ENCODE results near the gene SSH2. TPM values are rescaled to one million over a fixed set of nuclear protein-coding genes. Genes with fewer than 3 reads are reported as not detected.

Gene SSH2
- total RNA-seq, 2 experiments from 2014 or later = 39.4 to 73.9 TPM

DNA sequence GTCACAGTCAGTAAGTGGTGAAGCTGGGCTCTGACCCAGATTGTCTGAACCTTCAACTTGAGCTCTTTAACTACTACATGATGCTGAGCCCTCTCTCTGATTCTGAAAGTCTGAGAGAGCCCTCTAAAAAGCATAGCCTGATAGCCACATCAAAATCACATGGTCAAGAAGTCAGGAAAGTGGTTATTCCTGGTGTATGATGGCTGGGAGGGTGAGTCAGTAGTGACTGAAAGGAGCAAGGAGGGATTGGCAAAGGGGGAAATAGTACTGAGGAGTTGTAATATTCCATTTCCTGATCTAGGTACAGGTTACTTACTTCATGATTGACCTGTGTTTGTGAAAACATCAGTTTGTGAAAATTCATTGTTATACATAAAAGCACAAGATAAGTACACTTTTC lies 89.1 kb downstream of the SSH2 start:
- intact Hi-C loops (cut with micrococcal nuclease; ENCODE audit: unreplicated experiment) = no loop called here
- BruUV-seq (replicated peaks) = no TSS peak

DNA sequence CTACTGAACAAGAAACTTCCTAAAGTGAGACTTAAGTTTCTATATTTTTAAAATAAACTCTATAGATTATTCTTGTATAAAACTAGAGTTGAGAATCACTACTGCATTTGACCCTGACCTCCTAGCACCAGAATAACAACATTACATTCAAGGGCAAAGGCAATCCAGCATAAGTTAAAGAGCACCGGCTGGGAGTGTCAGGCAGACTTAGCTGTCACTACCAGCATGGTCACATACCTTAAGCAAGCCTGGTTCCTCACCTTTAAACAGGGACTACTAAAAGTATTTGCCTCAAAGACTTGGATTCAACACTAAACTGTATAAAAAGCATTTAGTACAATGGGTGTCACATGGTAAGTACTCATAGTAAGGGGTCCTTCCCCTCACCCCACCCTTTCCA lies 90.4 kb downstream of the SSH2 start:
- Histone ChIP-seq H4K20me1 (ENCODE audit: insufficient read depth, low read length) (no peaks in the 10 kb centered on the region), H3K4me1 (ENCODE audit: insufficient read depth, low read length, poor library complexity, severe bottlenecking) (no peaks in the 10 kb centered on the region), H3K9me3 (ENCODE audit: low read length) (no peaks in the 10 kb centered on the region), H3K79me2 (ENCODE audit: insufficient read depth, low read depth, low read length) (peaks cover 2% of the 10 kb centered on the region; the same call in 1 of the 2 replicates), H3K4me2 (ENCODE audit: low read length) (no peak overlapping the region), H3K9me2 (ENCODE audit: insufficient read depth, low read length) (no peaks in the 10 kb centered on the region), H3K27ac (ENCODE audit: low read depth, low read length, poor library complexity, severe bottlenecking) (no peak overlapping the region), H3K4me3 (ENCODE audit: low read depth, low read length, poor library complexity, severe bottlenecking) (no peak overlapping the region), H2AFZ (ENCODE audit: low read length) (no peak overlapping the region), H3K36me3 (ENCODE audit: insufficient read depth, low read length) (peaks cover 6% of the 10 kb centered on the region; the same call in 1 of the 2 replicates)
- TF ChIP-seq, protein P1, sequence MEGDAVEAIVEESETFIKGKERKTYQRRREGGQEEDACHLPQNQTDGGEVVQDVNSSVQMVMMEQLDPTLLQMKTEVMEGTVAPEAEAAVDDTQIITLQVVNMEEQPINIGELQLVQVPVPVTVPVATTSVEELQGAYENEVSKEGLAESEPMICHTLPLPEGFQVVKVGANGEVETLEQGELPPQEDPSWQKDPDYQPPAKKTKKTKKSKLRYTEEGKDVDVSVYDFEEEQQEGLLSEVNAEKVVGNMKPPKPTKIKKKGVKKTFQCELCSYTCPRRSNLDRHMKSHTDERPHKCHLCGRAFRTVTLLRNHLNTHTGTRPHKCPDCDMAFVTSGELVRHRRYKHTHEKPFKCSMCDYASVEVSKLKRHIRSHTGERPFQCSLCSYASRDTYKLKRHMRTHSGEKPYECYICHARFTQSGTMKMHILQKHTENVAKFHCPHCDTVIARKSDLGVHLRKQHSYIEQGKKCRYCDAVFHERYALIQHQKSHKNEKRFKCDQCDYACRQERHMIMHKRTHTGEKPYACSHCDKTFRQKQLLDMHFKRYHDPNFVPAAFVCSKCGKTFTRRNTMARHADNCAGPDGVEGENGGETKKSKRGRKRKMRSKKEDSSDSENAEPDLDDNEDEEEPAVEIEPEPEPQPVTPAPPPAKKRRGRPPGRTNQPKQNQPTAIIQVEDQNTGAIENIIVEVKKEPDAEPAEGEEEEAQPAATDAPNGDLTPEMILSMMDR (conservative IDR thresholded peaks at IDR 0.05; ENCODE audit: low read length) = no peak
- TF ChIP-seq EZH2phosphoT487 (IDR thresholded peaks at IDR 0.05; ENCODE audit: borderline replicate concordance, low read depth, low read length) = no peak
- DNase-seq (ENCODE audit: low spot score) = no peak
- ChIA-PET CTCF (ENCODE audit: unreplicated experiment) (interaction anchor here (1.6 kb wide), 1 partner anchor 11 kb away, joined by 4 read pairs; no protein-coding TSS in a partner anchor), POLR2A (interaction anchor here (0.5 kb wide), 1 partner anchor 16 kb away, joined by 3 read pairs; no protein-coding TSS in a partner anchor)
- BruUV-seq (replicated peaks) = no TSS peak
- intact Hi-C loops (cut with micrococcal nuclease; ENCODE audit: unreplicated experiment) = no loop called here

More for the DNA sequence above, 89.1 kb downstream of the SSH2 start:
- no peak overlapping the region for H3K27ac ChIP-seq (ENCODE audit: low read depth, low read length, poor library complexity, severe bottlenecking)
- no peak overlapping the region for H2AFZ ChIP-seq (ENCODE audit: low read length)
- POLR2A ChIA-PET = interaction anchor here (0.8 kb wide), 1 partner anchor 10 kb away, joined by 3 read pairs; no protein-coding TSS in a partner anchor
- DNase-seq (ENCODE audit: low spot score) = no peak
- H3K79me2 ChIP-seq (ENCODE audit: insufficient read depth, low read depth, low read length) = no peaks in the 10 kb centered on the region
- no peak for TF ChIP-seq EZH2phosphoT487 (IDR thresholded peaks at IDR 0.05; ENCODE audit: borderline replicate concordance, low read depth, low read length)
- TF ChIP-seq, protein P1 (conservative IDR thresholded peaks at IDR 0.05; ENCODE audit: low read length) = no peak
- no peaks in the 10 kb centered on the region for H3K4me1 ChIP-seq (ENCODE audit: insufficient read depth, low read length, poor library complexity, severe bottlenecking)
- no peak overlapping the region for H3K4me2 ChIP-seq (ENCODE audit: low read length)
- H4K20me1 ChIP-seq (ENCODE audit: insufficient read depth, low read length) = no peaks in the 10 kb centered on the region
- H3K4me3 ChIP-seq (ENCODE audit: low read depth, low read length, poor library complexity, severe bottlenecking) = no peak overlapping the region
- peaks cover 10% of the 10 kb centered on the region; the same call in 1 of the 2 replicates for H3K36me3 ChIP-seq (ENCODE audit: insufficient read depth, low read length)
- CTCF ChIA-PET (ENCODE audit: unreplicated experiment) = no interaction called here
- H3K9me3 ChIP-seq (ENCODE audit: low read length) = no peaks in the 10 kb centered on the region
- no peaks in the 10 kb centered on the region for H3K9me2 ChIP-seq (ENCODE audit: insufficient read depth, low read length)

DNA sequence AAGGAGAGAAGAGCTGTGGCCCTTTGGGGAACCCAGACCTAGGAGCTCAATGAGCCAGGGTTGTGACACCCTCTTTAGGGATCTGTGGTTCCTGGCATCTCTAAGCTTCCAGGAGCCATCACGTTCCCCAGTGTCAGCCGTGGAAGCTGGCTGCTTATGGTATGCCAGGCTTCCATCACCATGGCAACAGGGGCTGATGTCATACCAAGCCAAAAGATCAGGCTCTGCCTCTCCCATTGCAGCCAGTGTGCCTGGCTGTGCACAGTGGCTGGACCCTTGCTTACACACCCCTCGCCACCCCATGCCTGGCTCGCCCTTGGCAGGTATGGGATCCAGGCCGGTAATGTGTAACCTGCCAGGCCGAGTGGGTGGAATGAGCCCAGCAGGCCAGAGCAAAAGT lies 91.1 kb downstream of the SSH2 start:
- no peak for DNase-seq (ENCODE audit: low spot score)
- peaks cover 6% of the 10 kb centered on the region; the same call in 1 of the 2 replicates for H3K36me3 ChIP-seq (ENCODE audit: insufficient read depth, low read length)
- no peak for TF ChIP-seq EZH2phosphoT487 (IDR thresholded peaks at IDR 0.05; ENCODE audit: borderline replicate concordance, low read depth, low read length)
- TF ChIP-seq, protein P1 (conservative IDR thresholded peaks at IDR 0.05; ENCODE audit: low read length) = no peak
- H3K4me1 ChIP-seq (ENCODE audit: insufficient read depth, low read length, poor library complexity, severe bottlenecking) = no peaks in the 10 kb centered on the region
- H3K79me2 ChIP-seq (ENCODE audit: insufficient read depth, low read depth, low read length) = peaks cover 4% of the 10 kb centered on the region; the same call in 1 of the 2 replicates
- H3K4me3 ChIP-seq (ENCODE audit: low read depth, low read length, poor library complexity, severe bottlenecking) = no peak overlapping the region
- intact Hi-C loops (cut with micrococcal nuclease; ENCODE audit: unreplicated experiment) = no loop called here
- H4K20me1 ChIP-seq (ENCODE audit: insufficient read depth, low read length) = no peaks in the 10 kb centered on the region
- no peaks in the 10 kb centered on the region for H3K9me2 ChIP-seq (ENCODE audit: insufficient read depth, low read length)
- H3K27ac ChIP-seq (ENCODE audit: low read depth, low read length, poor library complexity, severe bottlenecking) = no peak overlapping the region
- H3K4me2 ChIP-seq (ENCODE audit: low read length) = no peak overlapping the region
- CTCF ChIA-PET (ENCODE audit: unreplicated experiment) = interaction anchor here (1.6 kb wide), 1 partner anchor 10 kb away, joined by 4 read pairs; no protein-coding TSS in a partner anchor
- no peaks in the 10 kb centered on the region for H3K9me3 ChIP-seq (ENCODE audit: low read length)
- BruUV-seq (replicated peaks) = no TSS peak
- H2AFZ ChIP-seq (ENCODE audit: low read length) = no peak overlapping the region
- POLR2A ChIA-PET = interaction anchor here (1.3 kb wide), 1 partner anchor 12 kb away, joined by 3 read pairs; no protein-coding TSS in a partner anchor

All from OCI-LY7 (cell line).